ENCODE measurements around the gene EMILIN2.
"Not testable (repeated sequence)": the region's sequence is repeated elsewhere in the genome, so short reads cannot be mapped to it uniquely, and the experiment has no call there.

Gene EMILIN2

DNA sequence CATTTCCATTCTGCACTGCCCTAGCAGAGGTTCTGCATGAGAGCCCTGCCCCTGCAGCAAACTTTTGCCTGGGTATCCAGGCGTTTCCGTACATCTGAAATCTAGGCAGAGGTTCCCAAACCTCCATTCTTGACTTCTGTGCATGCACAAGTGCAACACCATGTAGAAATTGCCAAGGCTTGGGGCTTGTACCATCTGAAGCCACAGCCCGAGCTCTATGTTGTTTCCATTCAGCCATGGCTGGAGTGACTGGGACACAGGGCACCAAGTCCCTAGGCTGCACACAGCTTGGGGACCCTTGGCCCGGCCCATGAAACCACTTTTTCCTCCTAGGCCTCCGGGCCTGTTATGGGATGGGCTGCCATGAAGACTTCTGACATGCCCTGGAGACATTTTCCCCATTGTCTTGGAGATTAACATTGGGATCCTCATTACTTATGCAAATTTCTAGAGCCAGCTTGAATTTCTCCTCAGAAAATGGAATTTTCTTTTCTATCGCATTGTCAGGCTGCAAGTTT lies 37.1 kb upstream of the EMILIN2 start:
- not testable (repeated sequence) for H2BK120ac ChIP-seq (ENCODE audit: low read depth, low read length); H3K4me3 ChIP-seq (ENCODE audit: low read length); H2BK15ac ChIP-seq (replicated peaks; ENCODE audit: low read depth); H3K79me1 ChIP-seq (ENCODE audit: low read length); H3K23ac ChIP-seq (ENCODE audit: low read length); H3K4me2 ChIP-seq (ENCODE audit: low read length); H3K27ac ChIP-seq (ENCODE audit: low read depth, low read length); H2AK5ac ChIP-seq (ENCODE audit: low read length); H3K27me3 ChIP-seq (ENCODE audit: insufficient read depth, low read length, poor library complexity); H2BK5ac ChIP-seq (ENCODE audit: low read length); H4K5ac ChIP-seq (ENCODE audit: low read length); DNase-seq; H3K36me3 ChIP-seq (ENCODE audit: control insufficient read depth, insufficient read depth, low read length); H3K18ac ChIP-seq (ENCODE audit: low read length); H3K56ac ChIP-seq (ENCODE audit: low read length); H3K4me1 ChIP-seq (ENCODE audit: control insufficient read depth, low read depth, low read length); H3K4ac ChIP-seq (ENCODE audit: low read depth, low read length); H4K8ac ChIP-seq (ENCODE audit: low read depth, low read length); H3K9ac ChIP-seq (ENCODE audit: low read length); H3K79me2 ChIP-seq (ENCODE audit: control insufficient read depth, insufficient read depth, low read length)
- WGBS (ENCODE audit: extremely low coverage, insufficient coverage, low lambda C conversion rate) = no CpG with 5 or more reads among the region's 6 CpGs

GRCh38 chr18:2811416-2811815 lies 35.4 kb upstream of the EMILIN2 start:
- H3K4me2 ChIP-seq (ENCODE audit: low read length) = no peak overlapping the region
- no peaks in the 10 kb centered on the region for H3K79me1 ChIP-seq (ENCODE audit: low read length)
- H3K79me2 ChIP-seq (ENCODE audit: control insufficient read depth, insufficient read depth, low read length) = no peaks in the 10 kb centered on the region
- no peak overlapping the region for H4K8ac ChIP-seq (ENCODE audit: low read depth, low read length)
- H3K27me3 ChIP-seq (ENCODE audit: insufficient read depth, low read length, poor library complexity) = no peaks in the 10 kb centered on the region
- no peak overlapping the region for H3K56ac ChIP-seq (ENCODE audit: low read length)
- no peak overlapping the region for H3K4me3 ChIP-seq (ENCODE audit: low read length)
- H3K27ac ChIP-seq (ENCODE audit: low read depth, low read length) = no peak overlapping the region
- H3K18ac ChIP-seq (ENCODE audit: low read length) = no peak overlapping the region
- H3K36me3 ChIP-seq (ENCODE audit: control insufficient read depth, insufficient read depth, low read length) = no peaks in the 10 kb centered on the region
- H3K9ac ChIP-seq (ENCODE audit: low read length) = no peak overlapping the region
- H2BK120ac ChIP-seq (ENCODE audit: low read depth, low read length) = no peak overlapping the region
- no peak overlapping the region for H3K4ac ChIP-seq (ENCODE audit: low read depth, low read length)
- no peaks in the 10 kb centered on the region for H3K4me1 ChIP-seq (ENCODE audit: control insufficient read depth, low read depth, low read length)
- H2BK15ac ChIP-seq (replicated peaks; ENCODE audit: low read depth) = no peak overlapping the region
- no peak for DNase-seq
- no peak overlapping the region for H2BK5ac ChIP-seq (ENCODE audit: low read length)
- no peak overlapping the region for H3K23ac ChIP-seq (ENCODE audit: low read length)
- no CpG with 5 or more reads among the region's 1 CpG for WGBS (ENCODE audit: extremely low coverage, insufficient coverage, low lambda C conversion rate)
- H2AK5ac ChIP-seq (ENCODE audit: low read length) = no peak overlapping the region
- H4K5ac ChIP-seq (ENCODE audit: low read length) = no peak overlapping the region

DNA sequence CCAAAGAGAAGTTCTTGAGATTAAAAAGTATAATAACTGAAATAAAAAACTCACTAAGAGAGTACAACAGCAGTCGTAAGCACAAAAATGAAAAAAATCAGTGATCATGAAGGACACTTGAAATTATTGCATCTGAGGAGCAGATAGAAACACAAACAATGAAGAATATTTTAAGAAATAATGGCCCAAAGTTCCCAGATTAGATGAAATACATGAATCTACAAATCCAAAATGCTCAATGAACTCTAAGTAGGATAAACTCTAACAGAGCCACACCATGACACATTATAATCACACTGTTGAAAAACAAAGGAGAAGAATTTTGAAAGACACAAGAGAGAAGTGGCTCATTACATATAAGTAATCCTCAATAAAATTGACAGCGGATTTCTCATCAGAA lies 31.9 kb upstream of the EMILIN2 start:
- H2BK5ac ChIP-seq (ENCODE audit: low read length) = no peak overlapping the region
- H3K4me1 ChIP-seq (ENCODE audit: control insufficient read depth, low read depth, low read length) = no peaks in the 10 kb centered on the region
- H3K4ac ChIP-seq (ENCODE audit: low read depth, low read length) = no peak overlapping the region
- H3K79me1 ChIP-seq (ENCODE audit: low read length) = no peaks in the 10 kb centered on the region
- H3K36me3 ChIP-seq (ENCODE audit: control insufficient read depth, insufficient read depth, low read length) = no peaks in the 10 kb centered on the region
- no peak overlapping the region for H3K18ac ChIP-seq (ENCODE audit: low read length)
- no peak overlapping the region for H3K56ac ChIP-seq (ENCODE audit: low read length)
- no peak overlapping the region for H2BK120ac ChIP-seq (ENCODE audit: low read depth, low read length)
- no peak overlapping the region for H3K4me2 ChIP-seq (ENCODE audit: low read length)
- H2BK15ac ChIP-seq (replicated peaks; ENCODE audit: low read depth) = no peak overlapping the region
- H3K9ac ChIP-seq (ENCODE audit: low read length) = no peak overlapping the region
- no peak overlapping the region for H3K23ac ChIP-seq (ENCODE audit: low read length)
- no peak overlapping the region for H3K27ac ChIP-seq (ENCODE audit: low read depth, low read length)
- no peaks in the 10 kb centered on the region for H3K27me3 ChIP-seq (ENCODE audit: insufficient read depth, low read length, poor library complexity)
- no peak overlapping the region for H4K5ac ChIP-seq (ENCODE audit: low read length)
- no peaks in the 10 kb centered on the region for H3K79me2 ChIP-seq (ENCODE audit: control insufficient read depth, insufficient read depth, low read length)
- H2AK5ac ChIP-seq (ENCODE audit: low read length) = no peak overlapping the region
- WGBS (ENCODE audit: extremely low coverage, insufficient coverage, low lambda C conversion rate) = no CpG with 5 or more reads among the region's 2 CpGs
- DNase-seq = no peak
- no peak overlapping the region for H3K4me3 ChIP-seq (ENCODE audit: low read length)
- H4K8ac ChIP-seq (ENCODE audit: low read depth, low read length) = no peak overlapping the region

DNA sequence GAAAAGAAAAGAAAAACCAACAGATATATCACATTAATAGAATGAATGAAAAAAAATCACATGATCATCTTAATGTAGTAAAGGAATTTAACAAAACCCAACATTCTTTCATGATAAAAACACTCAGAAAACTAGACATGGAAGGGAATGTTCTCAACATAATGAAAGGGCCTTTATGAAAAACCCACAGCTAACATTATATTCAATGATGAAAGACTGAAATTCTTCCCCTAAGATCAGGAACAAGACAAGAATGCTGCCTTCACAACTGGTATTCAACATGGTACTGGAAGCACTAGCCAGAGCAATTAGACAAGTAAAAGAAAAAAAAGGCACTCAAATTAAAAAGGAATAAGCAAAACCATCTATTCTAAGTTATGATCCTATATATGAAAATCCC lies 28.5 kb upstream of the EMILIN2 start:
- H3K4ac ChIP-seq (ENCODE audit: low read depth, low read length) = no peak overlapping the region
- H3K18ac ChIP-seq (ENCODE audit: low read length) = no peak overlapping the region
- no peaks in the 10 kb centered on the region for H3K27me3 ChIP-seq (ENCODE audit: insufficient read depth, low read length, poor library complexity)
- H4K5ac ChIP-seq (ENCODE audit: low read length) = no peak overlapping the region
- no peaks in the 10 kb centered on the region for H3K4me1 ChIP-seq (ENCODE audit: control insufficient read depth, low read depth, low read length)
- no peak overlapping the region for H3K4me2 ChIP-seq (ENCODE audit: low read length)
- no peak overlapping the region for H2BK5ac ChIP-seq (ENCODE audit: low read length)
- H2BK15ac ChIP-seq (replicated peaks; ENCODE audit: low read depth) = no peak overlapping the region
- no peak overlapping the region for H3K23ac ChIP-seq (ENCODE audit: low read length)
- H3K79me1 ChIP-seq (ENCODE audit: low read length) = no peaks in the 10 kb centered on the region
- no peak overlapping the region for H3K9ac ChIP-seq (ENCODE audit: low read length)
- H3K27ac ChIP-seq (ENCODE audit: low read depth, low read length) = no peak overlapping the region
- no peak overlapping the region for H3K4me3 ChIP-seq (ENCODE audit: low read length)
- no peak overlapping the region for H4K8ac ChIP-seq (ENCODE audit: low read depth, low read length)
- no peaks in the 10 kb centered on the region for H3K36me3 ChIP-seq (ENCODE audit: control insufficient read depth, insufficient read depth, low read length)
- H2AK5ac ChIP-seq (ENCODE audit: low read length) = no peak overlapping the region
- DNase-seq = no peak
- H3K56ac ChIP-seq (ENCODE audit: low read length) = no peak overlapping the region
- H2BK120ac ChIP-seq (ENCODE audit: low read depth, low read length) = no peak overlapping the region
- no peaks in the 10 kb centered on the region for H3K79me2 ChIP-seq (ENCODE audit: control insufficient read depth, insufficient read depth, low read length)

GRCh38 chr18:2821695-2822094 lies 25.1 kb upstream of the EMILIN2 start:
- Histone ChIP-seq H3K4me1 (ENCODE audit: control insufficient read depth, low read depth, low read length) (no peaks in the 10 kb centered on the region), H3K4me3 (ENCODE audit: low read length) (no peak overlapping the region), H3K36me3 (ENCODE audit: control insufficient read depth, insufficient read depth, low read length) (no peaks in the 10 kb centered on the region), H3K18ac (ENCODE audit: low read length) (no peak overlapping the region), H3K27me3 (ENCODE audit: insufficient read depth, low read length, poor library complexity) (no peaks in the 10 kb centered on the region), H3K79me2 (ENCODE audit: control insufficient read depth, insufficient read depth, low read length) (no peaks in the 10 kb centered on the region), H2BK5ac (ENCODE audit: low read length) (no peak overlapping the region), H4K5ac (ENCODE audit: low read length) (no peak overlapping the region), H3K23ac (ENCODE audit: low read length) (no peak overlapping the region), H3K56ac (ENCODE audit: low read length) (no peak overlapping the region), H3K9ac (ENCODE audit: low read length) (no peak overlapping the region), H3K4me2 (ENCODE audit: low read length) (no peak overlapping the region), H2AK5ac (ENCODE audit: low read length) (no peak overlapping the region), H2BK120ac (ENCODE audit: low read depth, low read length) (no peak overlapping the region), H3K79me1 (ENCODE audit: low read length) (no peaks in the 10 kb centered on the region), H3K4ac (ENCODE audit: low read depth, low read length) (no peak overlapping the region), H2BK15ac (replicated peaks; ENCODE audit: low read depth) (no peak overlapping the region), H3K27ac (ENCODE audit: low read depth, low read length) (no peak overlapping the region), H4K8ac (ENCODE audit: low read depth, low read length) (no peak overlapping the region)
- no CpG with 5 or more reads among the region's 2 CpGs for WGBS (ENCODE audit: extremely low coverage, insufficient coverage, low lambda C conversion rate)
- no peak for DNase-seq

DNA sequence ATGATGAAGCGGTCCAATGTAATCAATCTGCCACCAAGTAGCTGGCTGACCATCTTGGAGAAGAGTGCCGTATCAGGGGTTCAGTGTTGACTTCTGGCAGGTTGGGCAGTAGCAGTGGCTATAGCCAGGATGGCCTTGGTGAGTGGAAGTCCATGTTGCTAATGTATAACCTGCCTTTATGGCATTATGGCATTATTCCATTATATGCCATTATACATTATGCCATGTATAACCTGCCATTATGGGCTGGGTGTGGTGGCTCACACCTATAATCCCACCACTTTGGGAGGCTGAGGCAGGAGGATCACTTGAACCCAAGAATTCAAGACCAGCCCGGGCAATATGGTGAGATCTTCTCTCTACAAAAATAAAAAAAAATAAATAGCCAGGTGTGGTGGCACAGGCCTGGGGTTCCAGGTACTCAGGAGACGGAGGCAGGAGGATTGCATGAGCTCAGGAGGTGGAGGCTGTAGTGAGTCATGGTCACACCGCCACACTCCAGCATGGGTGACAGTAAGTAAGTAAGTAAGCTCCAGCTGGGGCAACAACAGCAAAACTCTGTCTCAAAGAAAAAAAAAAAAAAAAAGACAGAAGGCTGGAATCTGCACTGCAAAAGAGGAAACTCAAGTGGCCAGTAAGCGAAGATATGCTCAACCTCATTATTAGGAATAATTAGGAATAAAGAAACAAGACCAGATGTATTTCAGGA lies 24.4 kb upstream of the EMILIN2 start:
- H3K79me1 ChIP-seq (ENCODE audit: low read length) = no peaks in the 10 kb centered on the region
- H3K36me3 ChIP-seq (ENCODE audit: control insufficient read depth, insufficient read depth, low read length) = no peaks in the 10 kb centered on the region
- no peaks in the 10 kb centered on the region for H3K4me1 ChIP-seq (ENCODE audit: control insufficient read depth, low read depth, low read length)
- H3K27ac ChIP-seq (ENCODE audit: low read depth, low read length) = no peak overlapping the region
- no peak overlapping the region for H3K4ac ChIP-seq (ENCODE audit: low read depth, low read length)
- H3K18ac ChIP-seq (ENCODE audit: low read length) = no peak overlapping the region
- no peak overlapping the region for H2BK5ac ChIP-seq (ENCODE audit: low read length)
- H3K23ac ChIP-seq (ENCODE audit: low read length) = no peak overlapping the region
- no peak overlapping the region for H4K8ac ChIP-seq (ENCODE audit: low read depth, low read length)
- H2AK5ac ChIP-seq (ENCODE audit: low read length) = no peak overlapping the region
- no peaks in the 10 kb centered on the region for H3K27me3 ChIP-seq (ENCODE audit: insufficient read depth, low read length, poor library complexity)
- no peak for DNase-seq
- no peak overlapping the region for H3K56ac ChIP-seq (ENCODE audit: low read length)
- no peak overlapping the region for H2BK15ac ChIP-seq (replicated peaks; ENCODE audit: low read depth)
- no peaks in the 10 kb centered on the region for H3K79me2 ChIP-seq (ENCODE audit: control insufficient read depth, insufficient read depth, low read length)
- H2BK120ac ChIP-seq (ENCODE audit: low read depth, low read length) = no peak overlapping the region
- H3K4me2 ChIP-seq (ENCODE audit: low read length) = no peak overlapping the region
- H4K5ac ChIP-seq (ENCODE audit: low read length) = no peak overlapping the region
- H3K4me3 ChIP-seq (ENCODE audit: low read length) = no peak overlapping the region
- WGBS (ENCODE audit: extremely low coverage, insufficient coverage, low lambda C conversion rate) = no CpG with 5 or more reads among the region's 6 CpGs
- no peak overlapping the region for H3K9ac ChIP-seq (ENCODE audit: low read length)

Data from mesendoderm (in vitro differentiated cells).